HCT116 (cell line): ENCODE results near the gene PISD. TPM values are rescaled to one million over a fixed set of nuclear protein-coding genes. Genes with fewer than 3 reads are reported as not detected.
A peak's percentile ranks its signal among the peaks of the same experiment; 100 is the strongest.

ENCODE experiments used
- ATAC-seq: fragments of 200-7000 bp; cut with Tn5 transposase; 2 replicates; pipeline ENCODE4 v1.9.1; 2020; ENCODE audit warnings: mild to moderate bottlenecking, moderate library complexity
- BruUV-seq: library from RNA; stranded (reverse); fragments of 400-500 nt; replicated peaks from 2 replicates; lab custom pipeline; 2021; lab: Mats Ljungman, UMichigan
- CTCF ChIA-PET: fragments of 300-600 bp; sonication (Branson Sonifier 250); formaldehyde crosslinking; loops from one replicate; lab custom pipeline; 2021; ENCODE audit warnings: antibody characterized with exemption; lab: Charles Lee
- POLR2A ChIA-PET: fragments of 300-600, 350-600 bp; sonication (Branson Sonifier 250); formaldehyde crosslinking; loops from one replicate; lab custom pipeline; 2021; ENCODE audit warnings: antibody characterized with exemption; lab: Charles Lee
- RAD21 ChIA-PET, 2 experiments: fragments of 300-600 bp; sonication (Branson Sonifier 250); formaldehyde crosslinking; loops; one replicate each; lab custom pipeline; 2023; ENCODE audit warnings: low total read pairs in 2 of 2; ENCODE audit not compliant: uncharacterized antibody in 2 of 2, unreplicated experiment in 2 of 2, low non-redundant PET in 1 of 2; lab: Charles Lee
- DNase-seq: peaks from one replicate; pipeline ENCODE4 v3.0.0-alpha.2; 2010; ENCODE audit warnings: low read depth, low spot score
- H2AFZ ChIP-seq: fragments of 200-600 bp; shearing (Covaris generic), sonication (generic); 2 replicates; pipeline ENCODE4 v1.6.1; 2017; ENCODE audit warnings: low read depth, mixed run types, mixed read lengths, antibody characterized with exemption, low read length; ENCODE audit not compliant: poor library complexity, severe bottlenecking
- H3K27ac ChIP-seq: 2 replicates; pipeline ENCODE4 v1.5.1; 2012; ENCODE audit warnings: low read depth, low read length
- H3K27me3 ChIP-seq: fragments of 200-600 bp; sonication (generic); 2 replicates; pipeline ENCODE4 v1.6.1; 2016; ENCODE audit warnings: mixed run types, low read length, mixed read lengths; ENCODE audit not compliant: insufficient read depth
- H3K36me3 ChIP-seq, 2 experiments: fragments of 200-500 bp in 1 of 2; fragments of 200-600 bp in 1 of 2; sonication (Bioruptor generic) in 1 of 2; sonication (generic) in 1 of 2; 2 replicates each; pipeline versions ENCODE4 v1.5.1 to v1.6.1; 2014 to 2016; ENCODE audit warnings: low read length in 2 of 2, inconsistent platforms in 1 of 2, mixed read lengths in 1 of 2, mixed run types in 1 of 2; ENCODE audit not compliant: insufficient read depth in 2 of 2, control insufficient read depth in 1 of 2
- H3K4me1 ChIP-seq, 2 experiments: fragments of 200-600 bp in 1 of 2; sonication (generic) in 1 of 2; 2 replicates each; pipeline versions ENCODE4 v1.5.1 to v1.6.1; 2012 to 2017; ENCODE audit warnings: low read length in 2 of 2, inconsistent platforms in 1 of 2, mild to moderate bottlenecking in 1 of 2, mixed read lengths in 1 of 2, mixed run types in 1 of 2, moderate library complexity in 1 of 2; ENCODE audit not compliant: insufficient read depth in 2 of 2, control insufficient read depth in 1 of 2
- H3K4me2 ChIP-seq: fragments of 200-600 bp; sonication (generic); 2 replicates; pipeline ENCODE4 v1.6.1; 2017; ENCODE audit warnings: mixed run types, low read length, mixed read lengths
- H3K4me3 ChIP-seq, 2 experiments: fragments of 200-600 bp in 1 of 2; sonication (generic) in 1 of 2; replicated peaks in 1 of 2; 2 replicates each; pipeline ENCODE4 v1.5.1; 2011 to 2016; ENCODE audit warnings: low read length in 2 of 2, control low read depth in 1 of 2, low read depth in 1 of 2, mild to moderate bottlenecking in 1 of 2, mixed read lengths in 1 of 2, mixed run types in 1 of 2
- H3K79me2 ChIP-seq: fragments of 200-600 bp; sonication (generic); 2 replicates; pipeline ENCODE4 v1.6.1; 2017; ENCODE audit warnings: mild to moderate bottlenecking, mixed run types, low read length, moderate library complexity, mixed read lengths; ENCODE audit not compliant: insufficient read depth
- H3K9ac ChIP-seq: fragments of 200-600 bp; sonication (generic); 2 replicates; pipeline ENCODE4 v1.6.1; 2016; ENCODE audit warnings: low read length, mixed read lengths
- H3K9me2 ChIP-seq: fragments of 200-600 bp; sonication (generic), shearing (Covaris generic); 2 replicates; pipeline ENCODE4 v1.6.1; 2017; ENCODE audit warnings: mixed run types, mild to moderate bottlenecking, moderate library complexity; ENCODE audit not compliant: insufficient read depth
- H3K9me3 ChIP-seq, 2 experiments: fragments of 200-500 bp in 1 of 2; fragments of 200-600 bp in 1 of 2; sonication (Bioruptor generic) in 1 of 2; sonication (generic) in 1 of 2; 2 replicates each; pipeline ENCODE4 v1.6.1; 2014 to 2017; ENCODE audit warnings: low read length in 2 of 2, mixed read lengths in 2 of 2, inconsistent platforms in 1 of 2, low read depth in 1 of 2, mild to moderate bottlenecking in 1 of 2, mixed run types in 1 of 2, moderate library complexity in 1 of 2; ENCODE audit not compliant: control insufficient read depth in 1 of 2, insufficient read depth in 1 of 2
- H4K20me1 ChIP-seq: fragments of 200-600 bp; sonication (generic), shearing (Covaris generic); 2 replicates; pipeline ENCODE4 v1.6.1; 2017; ENCODE audit warnings: mixed run types, mild to moderate bottlenecking, moderate library complexity; ENCODE audit not compliant: insufficient read depth
- CBX3 ChIP-seq: IDR thresholded peaks from 2 replicates; pipeline ENCODE4 v1.6.1; 2012; ENCODE audit warnings: low read depth
- CEBPB ChIP-seq: IDR thresholded peaks from 2 replicates; pipeline ENCODE4 v1.6.1; 2012; ENCODE audit warnings: low read depth
- EGR1 ChIP-seq: IDR thresholded peaks from 2 replicates; pipeline ENCODE4 v1.6.1; 2012; ENCODE audit warnings: low read depth
- ELF1 ChIP-seq: IDR thresholded peaks from 2 replicates; pipeline ENCODE4 v1.6.1; 2012; ENCODE audit warnings: low read depth, borderline replicate concordance
- EZH2 ChIP-seq: fragments of 200-600 bp; sonication (generic); IDR thresholded peaks from 2 replicates; pipeline ENCODE4 v1.6.1; 2017; ENCODE audit warnings: antibody characterized with exemption, mixed run types
- EZH2phosphoT487 ChIP-seq: fragments of 200-600 bp; IDR thresholded peaks from 2 replicates; pipeline ENCODE4 v1.6.1; 2018; ENCODE audit warnings: antibody characterized with exemption, borderline replicate concordance
- JUND ChIP-seq: IDR thresholded peaks from 2 replicates; pipeline ENCODE4 v1.6.1; 2012
- POLR2A ChIP-seq: IDR thresholded peaks from 2 replicates; pipeline ENCODE4 v1.7.0; 2011; ENCODE audit warnings: borderline replicate concordance; ENCODE audit not compliant: insufficient read depth, insufficient read length; ENCODE audit errors: extremely low read depth
- SP1 ChIP-seq: IDR thresholded peaks from 2 replicates; pipeline ENCODE4 v1.6.1; 2012; ENCODE audit warnings: low read depth
- SRF ChIP-seq: IDR thresholded peaks from 2 replicates; pipeline ENCODE4 v1.6.1; 2012; ENCODE audit warnings: low read depth
- TCF7L2 ChIP-seq: IDR thresholded peaks from 2 replicates; pipeline ENCODE4 v1.7.0; 2011; ENCODE audit warnings: borderline replicate concordance, inconsistent platforms; ENCODE audit not compliant: insufficient read depth, insufficient read length; ENCODE audit errors: extremely low read depth
- YY1 ChIP-seq: IDR thresholded peaks from 2 replicates; pipeline ENCODE4 v1.6.1; 2011; ENCODE audit warnings: low read length, low read depth, moderate library complexity, mild to moderate bottlenecking; ENCODE audit not compliant: insufficient replicate concordance; ENCODE audit errors: extremely low read depth
- ZFX ChIP-seq: fragments of 450-650 bp; IDR thresholded peaks from 2 replicates; pipeline ENCODE4 v1.6.1; 2017
- intact Hi-C: fragments of 100-400 bp; cut with micrococcal nuclease; formaldehyde crosslinking; loops from 2 replicates; pipeline ENCODE4 v1.10.0; 2022
- total RNA-seq: library from RNA; stranded (reverse); gene quantifications from one replicate; pipeline ENCODE4 v1.2.1, GENCODE V29; 2021; ENCODE audit not compliant: unreplicated experiment
- TF ChIP-seq, protein P1 (sequence below): IDR thresholded peaks from 2 replicates; pipeline ENCODE4 v1.6.1; 2011; ENCODE audit warnings: mild to moderate bottlenecking, low read length, moderate library complexity; ENCODE audit not compliant: insufficient replicate concordance; ENCODE audit errors: extremely low read depth
- TF ChIP-seq, protein P2 (sequence below): IDR thresholded peaks from 2 replicates; pipeline ENCODE4 v1.6.1; 2012
- TF ChIP-seq, protein P3 (sequence below), 3 experiments: fragments of 200-600 bp in 1 of 3; sonication (generic) in 1 of 3; IDR thresholded peaks in 2 of 3; conservative IDR thresholded peaks in 1 of 3; 2 replicates each; pipeline ENCODE4 v1.5.1; 2012 to 2017; ENCODE audit warnings: low read depth in 2 of 3, low read length in 2 of 3, antibody characterized with exemption in 1 of 3, borderline replicate concordance in 1 of 3, control low read depth in 1 of 3, mild to moderate bottlenecking in 1 of 3, mixed read lengths in 1 of 3, mixed run types in 1 of 3, moderate library complexity in 1 of 3; ENCODE audit not compliant: insufficient read depth in 1 of 3
- TF ChIP-seq, protein P4 (sequence below): IDR thresholded peaks from 2 replicates; pipeline ENCODE4 v1.6.1; 2012

PISD gene
- total RNA-seq, 1 experiment from 2014 or later, result 47.1 TPM

DNA sequence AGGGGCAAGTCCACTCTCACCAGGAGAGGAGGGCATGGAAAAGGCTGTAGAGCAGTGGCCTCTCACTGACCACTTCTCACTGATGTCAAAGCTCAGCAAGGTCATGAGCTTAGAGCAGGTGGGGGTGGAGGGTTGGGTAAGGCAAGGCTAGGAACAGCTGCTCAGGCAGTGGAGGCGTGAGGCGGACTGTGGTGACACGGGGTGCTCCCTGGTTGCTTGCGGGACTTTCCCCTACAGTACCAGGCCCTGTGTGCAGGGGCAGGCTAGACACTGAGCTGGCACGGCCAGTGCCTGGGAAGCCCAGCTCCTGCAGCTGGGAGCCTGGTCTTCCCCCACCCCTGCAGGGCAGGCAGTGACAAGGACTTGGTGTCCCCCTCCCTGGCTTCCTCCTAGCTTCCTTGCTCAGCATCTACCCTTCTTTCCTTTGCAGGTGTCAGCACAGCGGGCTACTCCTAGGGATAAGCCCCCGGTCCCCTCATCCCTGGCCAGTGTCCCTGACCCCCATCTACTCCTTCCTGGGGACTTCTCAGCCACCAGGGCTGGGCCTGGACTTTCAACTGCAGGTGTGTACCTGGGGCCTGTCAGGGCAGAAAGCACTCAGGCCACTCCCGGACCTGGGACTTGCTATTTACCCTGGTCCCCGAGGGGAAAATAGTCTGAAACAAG, 45.6 kb downstream of the PISD start:
- BruUV-seq, result no TSS peak

More for the DNA sequence above, 45.6 kb downstream of the PISD start:
- Histone ChIP-seq H3K9ac (no peak overlapping the region), H3K27ac (no peak overlapping the region), H3K27me3 (no peaks in the 10 kb centered on the region), H2AFZ (no peak overlapping the region), H4K20me1 (no peaks in the 10 kb centered on the region), H3K9me3 (no peaks in the 10 kb centered on the region), H3K4me1 (no peaks in the 10 kb centered on the region), H3K4me2 (no peak overlapping the region), H3K4me3 (no peak overlapping the region), H3K79me2 (no peaks in the 10 kb centered on the region), H3K9me2 (no peaks in the 10 kb centered on the region), H3K36me3 (peaks cover 7 to 16% of the 10 kb centered on the region in 2 experiments; a peak in 2 of 4 replicates)
- ChIA-PET RAD21 (no interaction called here), CTCF (no interaction called here), POLR2A (interaction anchor here (0.8 kb wide), 1 partner anchor 15 kb away, joined by 3 read pairs; no protein-coding TSS in a partner anchor)
- 0 out of 2 replicates have a peak, but pooled peaks have one; percentile 7 for ATAC-seq
- no peak for DNase-seq
- TF ChIP-seq, protein P1, sequence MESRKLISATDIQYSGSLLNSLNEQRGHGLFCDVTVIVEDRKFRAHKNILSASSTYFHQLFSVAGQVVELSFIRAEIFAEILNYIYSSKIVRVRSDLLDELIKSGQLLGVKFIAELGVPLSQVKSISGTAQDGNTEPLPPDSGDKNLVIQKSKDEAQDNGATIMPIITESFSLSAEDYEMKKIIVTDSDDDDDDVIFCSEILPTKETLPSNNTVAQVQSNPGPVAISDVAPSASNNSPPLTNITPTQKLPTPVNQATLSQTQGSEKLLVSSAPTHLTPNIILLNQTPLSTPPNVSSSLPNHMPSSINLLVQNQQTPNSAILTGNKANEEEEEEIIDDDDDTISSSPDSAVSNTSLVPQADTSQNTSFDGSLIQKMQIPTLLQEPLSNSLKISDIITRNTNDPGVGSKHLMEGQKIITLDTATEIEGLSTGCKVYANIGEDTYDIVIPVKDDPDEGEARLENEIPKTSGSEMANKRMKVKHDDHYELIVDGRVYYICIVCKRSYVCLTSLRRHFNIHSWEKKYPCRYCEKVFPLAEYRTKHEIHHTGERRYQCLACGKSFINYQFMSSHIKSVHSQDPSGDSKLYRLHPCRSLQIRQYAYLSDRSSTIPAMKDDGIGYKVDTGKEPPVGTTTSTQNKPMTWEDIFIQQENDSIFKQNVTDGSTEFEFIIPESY, result no peak
- TF ChIP-seq EGR1, result no peak
- TF ChIP-seq POLR2A, result no peak
- no peak for TF ChIP-seq CEBPB
- TF ChIP-seq, protein P2, sequence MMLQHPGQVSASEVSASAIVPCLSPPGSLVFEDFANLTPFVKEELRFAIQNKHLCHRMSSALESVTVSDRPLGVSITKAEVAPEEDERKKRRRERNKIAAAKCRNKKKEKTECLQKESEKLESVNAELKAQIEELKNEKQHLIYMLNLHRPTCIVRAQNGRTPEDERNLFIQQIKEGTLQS, result no peak
- TF ChIP-seq, protein P3, sequence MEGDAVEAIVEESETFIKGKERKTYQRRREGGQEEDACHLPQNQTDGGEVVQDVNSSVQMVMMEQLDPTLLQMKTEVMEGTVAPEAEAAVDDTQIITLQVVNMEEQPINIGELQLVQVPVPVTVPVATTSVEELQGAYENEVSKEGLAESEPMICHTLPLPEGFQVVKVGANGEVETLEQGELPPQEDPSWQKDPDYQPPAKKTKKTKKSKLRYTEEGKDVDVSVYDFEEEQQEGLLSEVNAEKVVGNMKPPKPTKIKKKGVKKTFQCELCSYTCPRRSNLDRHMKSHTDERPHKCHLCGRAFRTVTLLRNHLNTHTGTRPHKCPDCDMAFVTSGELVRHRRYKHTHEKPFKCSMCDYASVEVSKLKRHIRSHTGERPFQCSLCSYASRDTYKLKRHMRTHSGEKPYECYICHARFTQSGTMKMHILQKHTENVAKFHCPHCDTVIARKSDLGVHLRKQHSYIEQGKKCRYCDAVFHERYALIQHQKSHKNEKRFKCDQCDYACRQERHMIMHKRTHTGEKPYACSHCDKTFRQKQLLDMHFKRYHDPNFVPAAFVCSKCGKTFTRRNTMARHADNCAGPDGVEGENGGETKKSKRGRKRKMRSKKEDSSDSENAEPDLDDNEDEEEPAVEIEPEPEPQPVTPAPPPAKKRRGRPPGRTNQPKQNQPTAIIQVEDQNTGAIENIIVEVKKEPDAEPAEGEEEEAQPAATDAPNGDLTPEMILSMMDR (IDR thresholded peaks at IDR 0.05 in 2 of 3, conservative IDR thresholded peaks at IDR 0.05 in 1 of 3; ENCODE audit: borderline replicate concordance in 1 of 3, insufficient read depth in 1 of 3, low read depth in 2 of 3, low read length in 2 of 3), result no peak
- no peak for TF ChIP-seq YY1
- TF ChIP-seq ZFX, result no peak
- TF ChIP-seq, protein P4, sequence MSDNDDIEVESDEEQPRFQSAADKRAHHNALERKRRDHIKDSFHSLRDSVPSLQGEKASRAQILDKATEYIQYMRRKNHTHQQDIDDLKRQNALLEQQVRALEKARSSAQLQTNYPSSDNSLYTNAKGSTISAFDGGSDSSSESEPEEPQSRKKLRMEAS, result no peak
- TF ChIP-seq TCF7L2, result no peak
- no peak for TF ChIP-seq SRF
- no peak for TF ChIP-seq SP1
- TF ChIP-seq JUND, result no peak
- no peak for TF ChIP-seq EZH2phosphoT487
- no peak for TF ChIP-seq EZH2
- TF ChIP-seq CBX3, result no peak
- no peak for TF ChIP-seq ELF1
- intact Hi-C loops, result no loop called here
